Measurements from ENCODE around the gene PRTN3. TPM values are rescaled to one million over a fixed set of nuclear protein-coding genes. Genes with fewer than 3 reads are reported as not detected.
A peak's percentile ranks its signal among the peaks of the same experiment; 100 is the strongest.

PRTN3 gene
- total and polyA plus RNA-seq, 2 experiments from 2014 or later, result not detected

DNA sequence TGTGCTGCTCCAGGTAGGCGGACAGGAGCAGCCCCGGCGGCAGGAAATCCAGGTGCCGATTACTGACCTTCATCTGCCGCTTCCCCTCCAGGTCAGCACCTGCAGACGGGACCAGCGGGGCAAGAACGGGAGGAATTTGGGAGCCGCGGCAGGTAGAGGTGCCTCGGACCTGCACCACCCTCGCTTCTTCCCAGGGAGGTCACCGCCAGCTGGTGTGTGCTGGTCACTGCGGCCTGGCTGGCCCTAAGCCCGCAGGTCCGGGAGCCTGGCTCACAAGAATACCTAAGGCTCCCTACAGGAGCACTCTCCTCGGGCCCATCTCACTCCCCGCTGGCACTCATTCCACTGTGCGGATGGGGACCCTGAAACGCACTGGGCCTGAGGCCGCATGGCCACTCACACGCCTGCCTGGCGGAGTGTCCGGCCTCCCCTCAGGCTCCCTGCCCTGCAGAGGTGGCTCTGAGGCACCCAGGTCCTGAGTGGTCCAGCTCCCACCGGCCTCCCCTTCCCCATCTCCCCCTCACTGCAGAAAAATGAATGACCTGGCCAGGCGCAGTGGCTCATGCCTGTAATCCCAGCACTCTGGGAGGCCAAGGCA, 56.7 kb downstream of the PRTN3 start:
- peaks cover 8% of the 10 kb centered on the region for H4K20me1 ChIP-seq (ENCODE audit: insufficient read depth, poor library complexity, severe bottlenecking)
- peaks cover 8% of the 10 kb centered on the region for H3K79me2 ChIP-seq
- no peak for TF ChIP-seq EZH2 (IDR thresholded peaks at IDR 0.05; ENCODE audit: borderline replicate concordance)
- TF ChIP-seq EZH2phosphoT487 (IDR thresholded peaks at IDR 0.05; ENCODE audit: low read depth, severe bottlenecking, unreplicated experiment), result no peak
- TF ChIP-seq, protein P1, sequence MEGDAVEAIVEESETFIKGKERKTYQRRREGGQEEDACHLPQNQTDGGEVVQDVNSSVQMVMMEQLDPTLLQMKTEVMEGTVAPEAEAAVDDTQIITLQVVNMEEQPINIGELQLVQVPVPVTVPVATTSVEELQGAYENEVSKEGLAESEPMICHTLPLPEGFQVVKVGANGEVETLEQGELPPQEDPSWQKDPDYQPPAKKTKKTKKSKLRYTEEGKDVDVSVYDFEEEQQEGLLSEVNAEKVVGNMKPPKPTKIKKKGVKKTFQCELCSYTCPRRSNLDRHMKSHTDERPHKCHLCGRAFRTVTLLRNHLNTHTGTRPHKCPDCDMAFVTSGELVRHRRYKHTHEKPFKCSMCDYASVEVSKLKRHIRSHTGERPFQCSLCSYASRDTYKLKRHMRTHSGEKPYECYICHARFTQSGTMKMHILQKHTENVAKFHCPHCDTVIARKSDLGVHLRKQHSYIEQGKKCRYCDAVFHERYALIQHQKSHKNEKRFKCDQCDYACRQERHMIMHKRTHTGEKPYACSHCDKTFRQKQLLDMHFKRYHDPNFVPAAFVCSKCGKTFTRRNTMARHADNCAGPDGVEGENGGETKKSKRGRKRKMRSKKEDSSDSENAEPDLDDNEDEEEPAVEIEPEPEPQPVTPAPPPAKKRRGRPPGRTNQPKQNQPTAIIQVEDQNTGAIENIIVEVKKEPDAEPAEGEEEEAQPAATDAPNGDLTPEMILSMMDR (IDR thresholded peaks at IDR 0.05; ENCODE audit: poor library complexity), result no peak
- no peak for DNase-seq (ENCODE audit: low spot score)
- no peaks in the 10 kb centered on the region for H3K4me1 ChIP-seq (ENCODE audit: insufficient read depth)
- no peaks in the 10 kb centered on the region for H3K36me3 ChIP-seq (replicated peaks; ENCODE audit: insufficient read depth, low read depth)
- no peak overlapping the region for H3K27ac ChIP-seq
- WGBS (ENCODE audit: low lambda C conversion rate, missing lambda C conversion rate), result 91% methylated on average over 26 of the region's 26 CpGs
- H3K4me2 ChIP-seq, result no peak overlapping the region
- no peaks in the 10 kb centered on the region for H3K9me3 ChIP-seq (ENCODE audit: low read depth)
- H2AFZ ChIP-seq, result no peak overlapping the region
- H3K4me3 ChIP-seq, result no peak overlapping the region
- no peaks in the 10 kb centered on the region for H3K27me3 ChIP-seq
- no peaks in the 10 kb centered on the region for H3K9me2 ChIP-seq (replicated peaks; ENCODE audit: insufficient read depth)

MicroRNA genes within 50 kb of the gene (microRNA counts, 767-probe panel; counts per million panel counts)
- microRNA hsa-miR-3187-3p, result not detected

Small RNA genes lying within 50 kb of the gene (microRNA-seq; reads per million reads assigned to microRNA genes)
- gene MIR3187 (31.8 reads per million, percentile 46 among the genes with 10 or more reads in this experiment), gene MIR4745 (8.0 reads per million, percentile 20 among the genes with 10 or more reads in this experiment)

Small RNA genes lying within 50 kb of the gene (small RNA-seq; reads per million reads assigned to genes)
- not detected for gene MIR3187
- 0.12 reads per million for gene RNU6-9

Other genes starting within 250 kb of the PRTN3 start
- 38.7 and 41.9 TPM in 2 replicates for gene POLRMT, start 207.5 kb upstream of the PRTN3 start, total RNA-seq
- gene POLRMT, start 207.5 kb upstream of the PRTN3 start, polyA plus RNA-seq, result 59.5 and 60.7 TPM in 2 replicates
- 0.20 TPM in 1 of 2 replicates, not detected in the other for gene FGF22, start 201.1 kb upstream of the PRTN3 start, total RNA-seq
- gene FGF22, start 201.1 kb upstream of the PRTN3 start, polyA plus RNA-seq, result 0.18 and 0.70 TPM in 2 replicates
- 42.7 and 43.9 TPM in 2 replicates for gene RNF126, start 177.8 kb upstream of the PRTN3 start, total RNA-seq
- gene RNF126, start 177.8 kb upstream of the PRTN3 start, polyA plus RNA-seq, result 84.7 and 89.6 TPM in 2 replicates
- gene FSTL3, start 164.6 kb upstream of the PRTN3 start, total RNA-seq, result 106 and 131 TPM in 2 replicates
- gene FSTL3, start 164.6 kb upstream of the PRTN3 start, polyA plus RNA-seq, result 171 and 209 TPM in 2 replicates
- 0.16 and 2.4 TPM in 2 replicates for gene PRSS57, start 145.5 kb upstream of the PRTN3 start, total RNA-seq
- gene PRSS57, start 145.5 kb upstream of the PRTN3 start, polyA plus RNA-seq, result 1.2 TPM in 1 of 2 replicates, not detected in the other
- gene PALM, start 132.1 kb upstream of the PRTN3 start, total RNA-seq, result 27.2 and 34.9 TPM in 2 replicates
- gene PALM, start 132.1 kb upstream of the PRTN3 start, polyA plus RNA-seq, result 22.1 and 23.0 TPM in 2 replicates
- gene MISP, start 89.9 kb upstream of the PRTN3 start, total RNA-seq, result 35.7 and 43.7 TPM in 2 replicates
- gene MISP, start 89.9 kb upstream of the PRTN3 start, polyA plus RNA-seq, result 38.4 and 50.9 TPM in 2 replicates
- gene PTBP1, start 43.5 kb upstream of the PRTN3 start, total RNA-seq, result 144 and 178 TPM in 2 replicates
- gene PTBP1, start 43.5 kb upstream of the PRTN3 start, polyA plus RNA-seq, result 204 and 219 TPM in 2 replicates
- gene PLPPR3, start 19.0 kb upstream of the PRTN3 start, total RNA-seq, result 7.6 and 11.1 TPM in 2 replicates
- gene PLPPR3, start 19.0 kb upstream of the PRTN3 start, polyA plus RNA-seq, result 11.4 and 11.7 TPM in 2 replicates
- gene AZU1, start 13.2 kb upstream of the PRTN3 start, total RNA-seq, result not detected in 2 replicates
- 0.94 TPM in 1 of 2 replicates, not detected in the other for gene AZU1, start 13.2 kb upstream of the PRTN3 start, polyA plus RNA-seq
- 0.83 and 1.2 TPM in 2 replicates for gene ELANE, start 11.3 kb downstream of the PRTN3 start, total RNA-seq
- 0.81 and 3.0 TPM in 2 replicates for gene ELANE, start 11.3 kb downstream of the PRTN3 start, polyA plus RNA-seq
- gene CFD, start 18.7 kb downstream of the PRTN3 start, total RNA-seq, result 3.3 and 9.0 TPM in 2 replicates
- gene CFD, start 18.7 kb downstream of the PRTN3 start, polyA plus RNA-seq, result 8.2 and 11.2 TPM in 2 replicates
- gene MED16, start 52.2 kb downstream of the PRTN3 start, total RNA-seq, result 24.4 and 32.1 TPM in 2 replicates
- 80.9 and 111 TPM in 2 replicates for gene MED16, start 52.2 kb downstream of the PRTN3 start, polyA plus RNA-seq
- not detected in 2 replicates for gene RNU6-9, start 52.5 kb downstream of the PRTN3 start, total RNA-seq
- gene RNU6-9, start 52.5 kb downstream of the PRTN3 start, polyA plus RNA-seq, result not detected in 2 replicates
- gene R3HDM4, start 72.2 kb downstream of the PRTN3 start, total RNA-seq, result 42.2 and 44.1 TPM in 2 replicates
- 86.6 and 88.2 TPM in 2 replicates for gene R3HDM4, start 72.2 kb downstream of the PRTN3 start, polyA plus RNA-seq
- gene KISS1R, start 76.3 kb downstream of the PRTN3 start, total RNA-seq, result 1.3 and 1.4 TPM in 2 replicates
- 2.1 and 4.2 TPM in 2 replicates for gene KISS1R, start 76.3 kb downstream of the PRTN3 start, polyA plus RNA-seq
- gene ARID3A, start 85.0 kb downstream of the PRTN3 start, total RNA-seq, result 95.9 and 122 TPM in 2 replicates
- gene ARID3A, start 85.0 kb downstream of the PRTN3 start, polyA plus RNA-seq, result 180 and 203 TPM in 2 replicates
- 57.8 and 60.0 TPM in 2 replicates for gene WDR18, start 143.3 kb downstream of the PRTN3 start, total RNA-seq
- gene WDR18, start 143.3 kb downstream of the PRTN3 start, polyA plus RNA-seq, result 160 and 169 TPM in 2 replicates
- 0.30 and 0.64 TPM in 2 replicates for gene GRIN3B, start 159.4 kb downstream of the PRTN3 start, total RNA-seq
- 0.48 and 0.49 TPM in 2 replicates for gene GRIN3B, start 159.4 kb downstream of the PRTN3 start, polyA plus RNA-seq
- gene TMEM259, start 180.1 kb downstream of the PRTN3 start, total RNA-seq, result 108 and 169 TPM in 2 replicates
- gene TMEM259, start 180.1 kb downstream of the PRTN3 start, polyA plus RNA-seq, result 311 and 383 TPM in 2 replicates
- not detected in 2 replicates for gene RNU6-2, start 180.5 kb downstream of the PRTN3 start, total RNA-seq
- not detected in 2 replicates for gene RNU6-2, start 180.5 kb downstream of the PRTN3 start, polyA plus RNA-seq
- 88.5 and 115 TPM in 2 replicates for gene CNN2, start 185.6 kb downstream of the PRTN3 start, total RNA-seq
- 229 and 247 TPM in 2 replicates for gene CNN2, start 185.6 kb downstream of the PRTN3 start, polyA plus RNA-seq
- 8.2 and 17.8 TPM in 2 replicates for gene ABCA7, start 199.1 kb downstream of the PRTN3 start, total RNA-seq
- gene ABCA7, start 199.1 kb downstream of the PRTN3 start, polyA plus RNA-seq, result 26.8 and 38.1 TPM in 2 replicates
- gene ARHGAP45, start 226.2 kb downstream of the PRTN3 start, total RNA-seq, result 11.0 and 12.9 TPM in 2 replicates
- 16.0 and 18.3 TPM in 2 replicates for gene ARHGAP45, start 226.2 kb downstream of the PRTN3 start, polyA plus RNA-seq

All from hepatocyte (in vitro differentiated cells).